ENCODE data around the gene GLYATL1.

The GLYATL1 gene

DNA sequence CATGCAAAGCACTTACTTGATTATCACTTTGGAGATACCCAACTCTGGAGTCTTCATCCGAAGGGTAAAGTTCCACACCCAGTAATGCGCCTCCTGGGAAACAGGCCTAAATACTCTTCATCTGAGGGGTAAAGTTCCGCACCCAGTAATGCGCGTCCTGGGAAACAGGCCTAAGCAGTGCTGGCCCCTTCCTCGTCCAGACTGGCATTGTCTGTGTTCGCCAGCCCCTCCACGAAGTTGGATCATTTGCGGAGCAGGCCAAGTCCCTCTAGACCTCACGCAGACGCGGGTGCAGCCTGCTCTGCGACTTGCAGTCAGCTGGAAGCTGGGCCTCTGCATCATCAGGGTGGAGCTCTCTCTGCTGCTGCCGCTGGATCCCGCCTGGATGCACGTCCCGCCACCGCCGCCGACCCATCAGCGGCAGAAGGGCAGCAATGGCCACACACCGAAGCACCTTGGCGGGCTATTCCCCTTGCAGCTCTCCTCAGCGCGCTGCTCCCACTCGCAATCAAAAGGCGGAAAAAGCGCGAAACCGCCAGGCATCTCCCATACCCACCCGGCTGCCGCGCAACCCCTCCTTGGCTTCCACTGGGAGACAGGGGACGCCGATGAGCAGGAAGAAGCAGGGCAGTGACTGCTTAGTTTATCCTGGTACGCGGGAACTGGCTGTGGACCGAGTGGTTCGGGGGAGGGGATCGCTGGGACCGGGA, 34.1 kb upstream of the GLYATL1 start:
- Histone ChIP-seq H3K9me3 (ENCODE audit: severe bottlenecking) (no peaks in the 10 kb centered on the region), H3K36me3 (no peaks in the 10 kb centered on the region), H3K27me3 (ENCODE audit: insufficient read depth, low read depth, severe bottlenecking) (peaks cover 28% of the 10 kb centered on the region), H3K27ac (0 out of 2 replicates have a peak overlapping the region, but pooled peaks have one; percentile 58), H3K4me3 (ENCODE audit: low read depth, low read length) (peak overlapping the region; percentile 47)
- DNase-seq, result peak; percentile 47
- TF ChIP-seq, protein P1, sequence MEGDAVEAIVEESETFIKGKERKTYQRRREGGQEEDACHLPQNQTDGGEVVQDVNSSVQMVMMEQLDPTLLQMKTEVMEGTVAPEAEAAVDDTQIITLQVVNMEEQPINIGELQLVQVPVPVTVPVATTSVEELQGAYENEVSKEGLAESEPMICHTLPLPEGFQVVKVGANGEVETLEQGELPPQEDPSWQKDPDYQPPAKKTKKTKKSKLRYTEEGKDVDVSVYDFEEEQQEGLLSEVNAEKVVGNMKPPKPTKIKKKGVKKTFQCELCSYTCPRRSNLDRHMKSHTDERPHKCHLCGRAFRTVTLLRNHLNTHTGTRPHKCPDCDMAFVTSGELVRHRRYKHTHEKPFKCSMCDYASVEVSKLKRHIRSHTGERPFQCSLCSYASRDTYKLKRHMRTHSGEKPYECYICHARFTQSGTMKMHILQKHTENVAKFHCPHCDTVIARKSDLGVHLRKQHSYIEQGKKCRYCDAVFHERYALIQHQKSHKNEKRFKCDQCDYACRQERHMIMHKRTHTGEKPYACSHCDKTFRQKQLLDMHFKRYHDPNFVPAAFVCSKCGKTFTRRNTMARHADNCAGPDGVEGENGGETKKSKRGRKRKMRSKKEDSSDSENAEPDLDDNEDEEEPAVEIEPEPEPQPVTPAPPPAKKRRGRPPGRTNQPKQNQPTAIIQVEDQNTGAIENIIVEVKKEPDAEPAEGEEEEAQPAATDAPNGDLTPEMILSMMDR (IDR thresholded peaks at IDR 0.05; ENCODE audit: low read depth, low read length), result no peak

DNA sequence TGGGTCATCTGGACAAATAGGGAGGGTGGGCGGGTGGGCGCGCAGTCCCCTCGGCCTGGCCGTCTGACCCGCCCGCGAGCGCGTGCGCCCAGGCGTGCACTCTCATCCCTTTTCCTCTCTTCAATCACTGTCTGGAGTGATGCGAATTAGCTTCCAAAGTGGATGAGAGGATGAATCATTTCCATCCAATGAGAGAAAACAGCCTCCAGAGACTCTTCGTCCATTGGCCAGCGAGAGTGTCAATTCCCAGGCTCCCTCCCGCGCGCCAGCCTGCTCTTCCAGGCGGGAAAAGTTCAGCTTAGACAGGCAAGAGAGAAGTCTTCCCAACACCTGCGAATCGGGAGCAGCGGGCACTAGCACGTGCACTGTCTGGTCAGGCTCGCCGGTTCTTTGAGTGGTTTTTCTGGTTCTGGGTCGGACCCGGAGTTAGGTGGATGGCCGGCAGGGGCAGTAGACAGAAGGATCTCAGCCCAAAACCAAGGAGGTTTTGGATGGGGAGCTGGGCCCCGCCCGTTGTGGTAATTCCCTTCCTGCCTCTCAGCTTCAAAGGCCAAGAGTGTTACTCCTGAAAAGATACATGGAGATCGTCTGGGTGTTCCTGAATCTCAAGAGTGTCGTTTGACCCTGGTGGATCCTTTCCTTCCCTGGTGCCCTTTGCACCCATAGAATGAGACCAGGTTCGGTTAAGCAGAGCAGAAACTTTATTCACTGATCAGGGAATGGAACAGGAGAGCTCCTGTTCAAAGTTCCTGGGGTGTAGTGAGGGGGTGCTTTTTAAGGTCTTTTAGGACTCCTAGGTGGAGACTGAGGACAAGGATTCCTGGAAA, 33.4 kb upstream of the GLYATL1 start:
- TF ChIP-seq, protein P1 (IDR thresholded peaks at IDR 0.05; ENCODE audit: low read depth, low read length), result no peak
- peak; percentile 79 for DNase-seq
- H3K27ac ChIP-seq, result no peak overlapping the region
- peaks cover 28% of the 10 kb centered on the region for H3K27me3 ChIP-seq (ENCODE audit: insufficient read depth, low read depth, severe bottlenecking)
- H3K36me3 ChIP-seq, result no peaks in the 10 kb centered on the region
- H3K9me3 ChIP-seq (ENCODE audit: severe bottlenecking), result no peaks in the 10 kb centered on the region
- H3K4me3 ChIP-seq (ENCODE audit: low read depth, low read length), result peak overlapping the region; percentile 47

DNA sequence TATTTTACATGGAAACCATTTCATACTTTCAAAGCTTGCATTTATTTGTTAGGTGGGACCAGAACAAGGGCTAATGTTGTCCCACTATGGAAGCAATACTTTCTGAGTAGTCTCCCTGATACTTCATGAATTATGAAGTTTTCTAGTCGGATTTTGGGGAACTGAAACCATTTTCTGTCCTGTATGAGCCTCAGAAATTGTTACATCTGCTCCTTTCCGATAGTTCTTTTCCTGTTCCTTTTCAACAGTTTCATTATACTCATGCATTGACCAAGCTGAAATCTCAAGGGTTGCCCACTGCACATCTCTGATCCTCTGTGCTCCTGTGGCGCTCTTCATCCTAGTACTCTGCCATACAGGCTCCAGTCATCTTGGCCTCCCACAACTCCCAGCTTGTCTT, 31.5 kb upstream of the GLYATL1 start:
- Histone ChIP-seq H3K27me3 (ENCODE audit: insufficient read depth, low read depth, severe bottlenecking) (peaks cover 28% of the 10 kb centered on the region), H3K9me3 (ENCODE audit: severe bottlenecking) (no peaks in the 10 kb centered on the region), H3K36me3 (no peaks in the 10 kb centered on the region), H3K4me3 (ENCODE audit: low read depth, low read length) (no peak overlapping the region), H3K27ac (no peak overlapping the region)
- TF ChIP-seq, protein P1 (IDR thresholded peaks at IDR 0.05; ENCODE audit: low read depth, low read length), result no peak
- no peak for DNase-seq

DNA sequence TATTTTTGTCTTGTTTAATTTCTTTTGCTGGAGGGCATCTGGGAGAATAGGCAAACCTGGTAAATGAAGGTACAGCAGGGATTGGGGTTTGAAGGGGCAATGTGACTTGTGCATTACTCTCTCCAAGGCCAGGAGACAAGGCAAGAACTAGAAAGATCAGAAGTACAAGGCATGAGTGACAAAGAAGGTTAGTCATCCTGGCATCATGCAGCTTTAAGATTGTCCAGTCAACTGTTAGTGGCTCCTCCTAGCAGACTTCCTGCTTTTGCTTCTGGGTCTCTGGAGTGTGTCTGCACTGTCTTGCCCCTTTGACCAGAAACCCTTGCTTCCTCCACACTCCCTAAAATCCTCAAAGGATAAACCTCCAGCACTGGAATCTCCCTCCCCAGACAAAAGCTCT, 27.2 kb upstream of the GLYATL1 start:
- Histone ChIP-seq H3K27me3 (ENCODE audit: insufficient read depth, low read depth, severe bottlenecking) (peaks cover 13% of the 10 kb centered on the region), H3K4me3 (ENCODE audit: low read depth, low read length) (no peak overlapping the region), H3K27ac (no peak overlapping the region), H3K36me3 (no peaks in the 10 kb centered on the region), H3K9me3 (ENCODE audit: severe bottlenecking) (peaks cover 2% of the 10 kb centered on the region)
- TF ChIP-seq, protein P1 (IDR thresholded peaks at IDR 0.05; ENCODE audit: low read depth, low read length), result no peak
- DNase-seq, result no peak

DNA sequence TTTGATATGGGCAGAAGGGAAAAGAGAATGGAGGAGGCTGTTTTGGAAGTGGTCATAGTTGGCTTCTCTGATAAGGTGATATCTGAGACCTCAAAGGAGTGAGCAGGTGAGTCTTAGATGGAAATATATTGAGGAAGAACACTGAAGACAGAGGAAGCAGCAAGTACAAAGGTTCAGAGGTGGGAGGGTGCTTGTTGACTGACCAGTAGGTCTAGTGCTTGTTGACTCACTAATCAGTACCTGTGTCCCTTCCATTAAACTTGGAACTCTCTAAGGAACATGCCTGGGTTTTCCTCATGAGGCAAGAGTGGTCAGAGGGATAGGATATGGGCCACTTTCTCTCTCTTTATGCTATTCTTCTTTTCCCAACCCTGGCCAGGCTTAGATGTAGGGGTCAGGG, 25.6 kb upstream of the GLYATL1 start:
- no peak overlapping the region for H3K4me3 ChIP-seq (ENCODE audit: low read depth, low read length)
- no peaks in the 10 kb centered on the region for H3K36me3 ChIP-seq
- TF ChIP-seq, protein P1 (IDR thresholded peaks at IDR 0.05; ENCODE audit: low read depth, low read length), result no peak
- H3K27me3 ChIP-seq (ENCODE audit: insufficient read depth, low read depth, severe bottlenecking), result peaks cover 9% of the 10 kb centered on the region
- H3K9me3 ChIP-seq (ENCODE audit: severe bottlenecking), result peaks cover 8% of the 10 kb centered on the region
- H3K27ac ChIP-seq, result no peak overlapping the region
- DNase-seq, result no peak

Data from WERI-Rb-1 (cell line).